Liver (tissue), 9 donors: ENCODE measurements around the gene F7. TPM values are rescaled to one million over a fixed set of nuclear protein-coding genes. Genes with fewer than 3 reads are reported as not detected.
A peak's percentile ranks its signal among the peaks of the same experiment; 100 is the strongest.

Experiments
- DNase-seq: peaks from one replicate; pipeline ENCODE4 v3.0.0-alpha.2; 2017; ENCODE audit warnings: low spot score
- H3K27ac ChIP-seq, 2 donors: one replicate each; pipeline ENCODE4 v1.7.0; 2013; ENCODE audit warnings: inconsistent platforms in 2 of 2, low read length in 2 of 2, control low read depth in 1 of 2, low read depth in 1 of 2, mild to moderate bottlenecking in 1 of 2
- H3K27me3 ChIP-seq, 4 donors: one replicate each; pipeline versions ENCODE4 v1.6.1 to v1.7.0; 2013; ENCODE audit warnings: low read length in 3 of 4, inconsistent platforms in 1 of 4, mild to moderate bottlenecking in 1 of 4, moderate library complexity in 1 of 4; ENCODE audit not compliant: control insufficient read depth in 4 of 4, insufficient read depth in 4 of 4
- H3K36me3 ChIP-seq, 4 donors: one replicate each; pipeline versions ENCODE4 v1.6.1 to v1.7.0; 2013; ENCODE audit warnings: low read length in 3 of 4, mild to moderate bottlenecking in 3 of 4, low read depth in 1 of 4, moderate library complexity in 1 of 4; ENCODE audit not compliant: control insufficient read depth in 4 of 4, insufficient read depth in 3 of 4
- H3K4me1 ChIP-seq, 4 donors: one replicate each; pipeline versions ENCODE4 v1.6.1 to v1.7.0; 2013; ENCODE audit warnings: low read length in 3 of 4, mild to moderate bottlenecking in 3 of 4, moderate library complexity in 1 of 4; ENCODE audit not compliant: control insufficient read depth in 4 of 4, insufficient read depth in 4 of 4
- H3K4me3 ChIP-seq, 3 donors: one replicate each; pipeline versions ENCODE4 v1.6.1 to v1.7.0; 2013; ENCODE audit warnings: low read length in 3 of 3, control low read depth in 1 of 3, low read depth in 1 of 3, mild to moderate bottlenecking in 1 of 3
- H3K9ac ChIP-seq, 2 donors: one replicate each; pipeline ENCODE4 v1.7.0; 2013; ENCODE audit warnings: low read length in 2 of 2, mild to moderate bottlenecking in 2 of 2, moderate library complexity in 2 of 2, control low read depth in 1 of 2, low read depth in 1 of 2
- H3K9me3 ChIP-seq, 4 donors: one replicate each; pipeline versions ENCODE4 v1.6.1 to v1.7.0; 2013; ENCODE audit warnings: low read length in 3 of 4; ENCODE audit not compliant: control insufficient read depth in 4 of 4
- ATF3 ChIP-seq: IDR thresholded peaks from 2 replicates; pipeline ENCODE4 v1.6.1; 2016; ENCODE audit warnings: antibody characterized with exemption
- CTCF ChIP-seq: fragments of 150-350 bp; IDR thresholded peaks from 2 replicates; pipeline ENCODE4 v1.5.1; 2017; ENCODE audit warnings: improper control_type of control experiment, low read depth, low read length; ENCODE audit not compliant: missing input control
- EGR1 ChIP-seq, 2 donors: IDR thresholded peaks; 2 replicates each; pipeline ENCODE4 v1.6.1; 2016 to 2018; ENCODE audit warnings: antibody characterized with exemption in 2 of 2, low read depth in 2 of 2
- FOXA1 ChIP-seq: IDR thresholded peaks from 2 replicates; pipeline ENCODE4 v1.6.1; 2016; ENCODE audit warnings: antibody characterized with exemption
- FOXA2 ChIP-seq: IDR thresholded peaks from 2 replicates; pipeline ENCODE4 v1.6.1; 2016; ENCODE audit warnings: antibody characterized with exemption
- GABPA ChIP-seq, 2 donors: IDR thresholded peaks in 1 of 2; conservative IDR thresholded peaks in 1 of 2; 2 replicates each; pipeline ENCODE4 v1.6.1; 2016; ENCODE audit warnings: antibody characterized with exemption in 2 of 2, mild to moderate bottlenecking in 1 of 2, moderate library complexity in 1 of 2
- HNF4A ChIP-seq, 2 donors: conservative IDR thresholded peaks; 2 replicates each; pipeline ENCODE4 v1.6.1; 2016; ENCODE audit warnings: antibody characterized with exemption in 2 of 2, mild to moderate bottlenecking in 2 of 2
- HNF4G ChIP-seq: IDR thresholded peaks from 2 replicates; pipeline ENCODE4 v1.6.1; 2016; ENCODE audit warnings: antibody characterized with exemption
- JUND ChIP-seq, 2 donors: IDR thresholded peaks; 2 replicates each; pipeline ENCODE4 v1.6.1; 2016; ENCODE audit warnings: antibody characterized with exemption in 2 of 2
- MAX ChIP-seq: IDR thresholded peaks from 2 replicates; pipeline ENCODE4 v1.6.1; 2016; ENCODE audit warnings: antibody characterized with exemption
- NR2F2 ChIP-seq: IDR thresholded peaks from 2 replicates; pipeline ENCODE4 v1.6.1; 2016; ENCODE audit warnings: antibody characterized with exemption
- REST ChIP-seq: IDR thresholded peaks from 2 replicates; pipeline ENCODE4 v1.6.1; 2016; ENCODE audit warnings: antibody characterized with exemption, mild to moderate bottlenecking
- RXRA ChIP-seq, 2 donors: IDR thresholded peaks; 2 replicates each; pipeline ENCODE4 v1.6.1; 2017 to 2018; ENCODE audit warnings: antibody characterized with exemption in 2 of 2, mild to moderate bottlenecking in 1 of 2
- SP1 ChIP-seq: IDR thresholded peaks from 2 replicates; pipeline ENCODE4 v1.6.1; 2018; ENCODE audit warnings: antibody characterized with exemption, mild to moderate bottlenecking
- TAF1 ChIP-seq: conservative IDR thresholded peaks from 2 replicates; pipeline ENCODE4 v1.6.1; 2016; ENCODE audit warnings: antibody characterized with exemption, mild to moderate bottlenecking
- ZBTB33 ChIP-seq: IDR thresholded peaks from 2 replicates; pipeline ENCODE4 v1.6.1; 2016; ENCODE audit warnings: antibody characterized with exemption
- WGBS: extraction: QIAGEN DNeasy Blood & Tissue Kit; methylation state at CpG from one replicate; pipeline ENCODE4 v1.1.7; 2013; 5-methylcytosine and 5-hydroxymethylcytosine counted together
- polyA plus RNA-seq, 2 donors: library from polyadenylated mRNA; stranded (reverse) in 1 of 2; unstranded in 1 of 2; fragments of 200-250 nt in 1 of 2; fragments of >200 nt in 1 of 2; fragmentation: Nextera tagmentation in 1 of 2; extraction: Ambion mirVana in 1 of 2; gene quantifications; one replicate each; pipeline versions ENCODE4 v1.2.1 to v1.2.3, GENCODE V29; 2013 to 2015
- total RNA-seq, 2 donors: library from RNA; depleted of rRNA; stranded (reverse); fragments of >200 nt; gene quantifications; one replicate each; pipeline ENCODE4 v1.2.3, GENCODE V29; 2014
- donor health status: healthy.
- donor health status: healthy.
- donor health status: healthy.
- donor health status: healthy.
- donor health status: healthy.

The F7 gene
- total and polyA plus RNA-seq, 4 donors: 46.6 to 92.6 (median 66.2) TPM

- TF ChIP-seq ZBTB33: no peak
Observed at GRCh38 chr13:113143466-113144254, 38.1 kb downstream of the F7 start (continued).

- no peaks in the 10 kb centered on the region for H3K9me3 ChIP-seq
- TF ChIP-seq RXRA (IDR thresholded peaks at IDR 0.05): no peak
- no peak for TF ChIP-seq FOXA1
- TF ChIP-seq HNF4G: no peak
- no peak for TF ChIP-seq EGR1 (IDR thresholded peaks at IDR 0.05; ENCODE audit: low read depth in 2 of 2)
- TF ChIP-seq TAF1: no peak
- TF ChIP-seq JUND (IDR thresholded peaks at IDR 0.05): no peak
- no peak for TF ChIP-seq GABPA (IDR thresholded peaks at IDR 0.05 in 1 of 2, conservative IDR thresholded peaks at IDR 0.05 in 1 of 2)
- TF ChIP-seq NR2F2: no peak
- TF ChIP-seq ATF3: no peak
- TF ChIP-seq SP1: no peak
- TF ChIP-seq REST: no peak
- TF ChIP-seq MAX: no peak
- TF ChIP-seq FOXA2: no peak
- TF ChIP-seq CTCF: no peak
- TF ChIP-seq HNF4A (conservative IDR thresholded peaks at IDR 0.05): no peak
- WGBS: 91% methylated on average over 12 of the region's 12 CpGs
- no peak overlapping the region for H3K9ac ChIP-seq
- peak; percentile 6 for DNase-seq
- H3K4me1 ChIP-seq: peaks cover 0 to 3% (median under 1%) of the 10 kb centered on the region in 4 donors
- H3K27me3 ChIP-seq: no peaks in the 10 kb centered on the region
- no peak overlapping the region for H3K4me3 ChIP-seq
- no peak overlapping the region for H3K27ac ChIP-seq
- peaks cover 0 to 23% (median 9%) of the 10 kb centered on the region in 4 donors for H3K36me3 ChIP-seq
Observed at GRCh38 chr13:113144255-113144629, 38.7 kb downstream of the F7 start.
